Stimulated activated CD8-positive, alpha-beta memory T cell treated with anti-CD3 and anti-CD28 coated beads, Interleukin-12 subunit alpha, Interleukin-12 subunit beta, amount 100 ng/mL, for 24 hours (primary cell): ENCODE measurements around the gene ACOXL.

Experiments used
- DNase-seq: peaks from one replicate; pipeline ENCODE4 v3.0.0-alpha.2; 2020; ENCODE audit errors: extremely low read depth

ACOXL gene

DNA sequence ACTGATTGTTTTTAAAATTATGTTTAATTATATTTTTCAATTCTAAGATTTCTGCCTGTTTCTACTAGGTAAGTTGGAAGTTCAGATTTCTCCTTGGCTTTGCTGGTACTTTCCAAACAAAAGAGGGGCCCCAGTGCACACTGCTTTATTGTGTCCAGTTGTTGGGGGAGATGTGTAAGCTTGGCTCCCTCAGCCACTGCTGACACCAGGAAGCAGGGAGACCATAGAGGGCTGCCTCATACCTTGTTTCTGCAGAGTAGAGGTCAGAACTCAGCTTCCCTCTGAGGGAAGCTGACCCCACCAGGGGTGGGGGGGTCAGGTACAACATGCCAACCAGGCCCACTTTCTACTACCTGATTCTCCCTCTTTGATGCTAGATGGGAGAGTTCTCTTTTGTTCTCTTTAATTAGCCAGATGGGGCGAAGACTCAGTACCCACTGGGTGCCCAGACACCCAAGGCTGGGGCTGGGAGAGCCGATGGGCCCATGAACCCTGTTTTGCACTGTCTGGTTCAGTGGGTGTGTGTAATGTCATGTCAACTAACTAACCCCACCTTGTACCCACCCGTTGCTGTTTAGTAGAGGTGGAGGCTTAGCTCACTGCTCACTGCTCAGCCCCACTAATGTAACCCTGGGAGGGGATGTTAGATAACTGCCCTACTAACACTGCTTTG, 403.0 kb downstream of the ACOXL start:
- DNase-seq, result no peak

- DNase-seq, result no peak
Observed at GRCh38 chr2:111135910-111136297, 403.5 kb downstream of the ACOXL start.

DNA sequence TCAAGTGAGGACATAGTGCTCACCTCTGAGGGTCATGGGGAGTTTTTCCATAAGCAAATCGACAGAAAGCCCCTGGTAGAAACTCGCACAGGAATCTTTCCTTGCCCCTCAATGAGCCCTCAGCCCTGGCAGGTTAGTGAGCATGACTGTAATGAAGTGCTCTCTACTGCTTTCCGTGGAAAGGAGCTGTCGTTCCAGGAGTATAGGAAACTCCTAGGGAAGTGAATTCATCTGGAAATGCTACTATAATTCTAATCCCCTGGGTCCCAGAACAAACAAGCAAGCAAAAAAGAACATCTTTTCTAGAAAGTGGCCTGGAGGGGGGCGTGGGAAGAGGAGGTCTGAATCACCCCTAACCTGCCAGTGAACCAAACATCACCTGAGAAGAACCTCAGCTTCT, 406.5 kb downstream of the ACOXL start:
- DNase-seq, result no peak

DNA sequence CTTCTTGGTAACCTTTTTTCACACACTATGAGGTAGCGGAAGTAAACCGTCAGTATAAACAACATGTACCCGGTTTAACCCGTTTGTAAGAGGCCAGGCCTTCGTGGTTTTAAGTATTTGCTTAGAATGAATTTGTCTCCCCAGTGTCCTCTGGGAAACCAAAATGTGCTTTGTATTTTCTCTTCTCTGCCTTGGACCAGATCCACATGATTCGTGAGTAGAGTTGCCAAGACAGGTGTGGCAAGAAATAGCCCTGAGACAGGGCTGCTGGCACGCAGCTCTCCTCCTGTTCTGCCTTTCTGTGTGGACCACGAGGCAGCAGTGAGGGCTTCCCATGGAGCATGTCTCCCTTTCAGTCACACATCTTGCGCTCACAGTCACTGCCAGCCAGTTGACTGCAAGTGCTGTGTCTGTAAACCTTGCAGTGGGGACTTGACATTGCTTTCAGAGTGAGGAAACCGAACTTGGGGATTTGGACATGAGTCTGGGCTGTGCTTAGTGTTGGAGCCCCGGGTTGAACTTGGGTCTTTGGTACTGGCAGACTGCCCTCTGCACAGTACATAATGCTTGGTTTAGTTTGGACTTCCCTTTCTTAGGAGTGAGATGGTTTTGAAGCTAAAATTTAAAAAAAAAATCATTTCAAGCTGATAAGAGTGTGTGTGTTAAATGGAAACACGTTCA, 407.4 kb downstream of the ACOXL start:
- DNase-seq, result no peak

GRCh38 chr2:111140815-111141214, 408.4 kb downstream of the ACOXL start:
- DNase-seq, result no peak

DNA sequence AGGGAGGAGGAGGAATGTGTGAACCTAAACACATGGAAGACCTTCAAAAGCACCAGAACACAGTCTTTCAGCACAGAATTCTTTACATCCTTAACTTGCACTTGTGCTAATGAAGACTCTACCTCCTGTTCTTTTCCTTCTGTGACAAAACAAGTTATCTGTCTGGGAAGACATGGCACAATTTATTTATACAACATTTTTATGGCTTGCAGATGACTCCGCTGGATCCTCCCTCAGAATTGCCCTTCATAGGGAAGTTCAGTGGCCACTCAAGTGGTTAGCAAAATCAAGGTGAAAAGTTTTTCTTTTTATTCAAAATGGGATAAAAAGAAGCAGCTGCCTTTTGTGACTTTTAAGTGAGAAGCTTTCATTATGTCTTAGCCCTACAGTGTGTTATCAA, 409.7 kb downstream of the ACOXL start:
- no peak for DNase-seq

- no peak for DNase-seq
Observed at GRCh38 chr2:111143107-111143842, 410.9 kb downstream of the ACOXL start.

- DNase-seq, result no peak
Observed at GRCh38 chr2:111143843-111144198, 411.4 kb downstream of the ACOXL start.

DNA sequence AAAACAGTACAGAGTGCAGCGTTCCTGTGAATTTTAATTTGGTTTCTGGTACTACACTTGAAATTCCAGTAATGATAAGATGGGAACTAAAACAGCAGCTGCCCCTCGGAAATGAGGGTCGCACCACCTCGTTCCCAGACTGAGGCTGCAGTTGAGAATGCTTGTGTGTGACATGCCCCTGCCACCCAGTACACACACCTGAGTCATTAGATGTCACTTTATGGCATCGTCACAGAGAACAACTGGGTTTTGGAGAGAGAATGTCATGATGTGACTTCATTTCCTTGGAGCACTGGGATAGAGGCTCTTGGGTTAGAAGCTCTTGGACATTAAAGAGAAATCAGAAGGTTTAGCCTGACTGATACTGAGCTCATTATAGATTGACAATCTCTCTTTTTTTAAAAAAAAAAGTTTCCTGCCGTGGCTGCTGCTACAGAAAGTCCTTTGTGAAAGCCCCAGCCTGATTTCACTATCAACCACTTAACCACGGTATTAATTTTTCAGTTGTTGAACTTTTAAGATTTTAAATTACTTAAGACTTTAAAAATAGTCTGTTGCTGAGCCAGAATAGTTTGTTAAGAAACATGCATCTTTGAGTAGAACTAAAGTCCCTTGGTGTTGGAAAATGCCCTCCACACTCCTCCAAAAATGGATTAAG, 412.9 kb downstream of the ACOXL start:
- no peak for DNase-seq

DNA sequence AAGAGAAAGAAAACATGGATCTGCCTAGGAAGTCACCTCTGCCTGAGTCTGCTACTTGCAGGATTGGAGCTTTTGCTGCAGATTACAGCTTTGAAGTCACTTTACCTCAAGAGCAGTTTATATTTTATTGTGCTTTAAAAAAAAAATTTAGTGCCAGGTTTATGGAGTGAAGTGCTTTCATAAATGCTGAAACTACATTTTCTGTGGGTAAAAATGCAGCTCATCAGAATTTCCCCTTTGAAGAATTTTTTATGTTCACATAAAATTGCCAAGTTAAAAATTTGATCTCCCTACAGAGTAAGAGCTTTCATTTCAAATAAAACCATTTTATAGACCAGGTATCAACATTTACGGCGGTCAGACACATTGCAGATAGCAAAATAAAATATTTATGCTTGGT, 413.6 kb downstream of the ACOXL start:
- no peak for DNase-seq

- no peak for DNase-seq
Observed at GRCh38 chr2:111148225-111148873, 416.0 kb downstream of the ACOXL start.

GRCh38 chr2:111148925-111149324, 416.6 kb downstream of the ACOXL start:
- DNase-seq, result no peak

DNA sequence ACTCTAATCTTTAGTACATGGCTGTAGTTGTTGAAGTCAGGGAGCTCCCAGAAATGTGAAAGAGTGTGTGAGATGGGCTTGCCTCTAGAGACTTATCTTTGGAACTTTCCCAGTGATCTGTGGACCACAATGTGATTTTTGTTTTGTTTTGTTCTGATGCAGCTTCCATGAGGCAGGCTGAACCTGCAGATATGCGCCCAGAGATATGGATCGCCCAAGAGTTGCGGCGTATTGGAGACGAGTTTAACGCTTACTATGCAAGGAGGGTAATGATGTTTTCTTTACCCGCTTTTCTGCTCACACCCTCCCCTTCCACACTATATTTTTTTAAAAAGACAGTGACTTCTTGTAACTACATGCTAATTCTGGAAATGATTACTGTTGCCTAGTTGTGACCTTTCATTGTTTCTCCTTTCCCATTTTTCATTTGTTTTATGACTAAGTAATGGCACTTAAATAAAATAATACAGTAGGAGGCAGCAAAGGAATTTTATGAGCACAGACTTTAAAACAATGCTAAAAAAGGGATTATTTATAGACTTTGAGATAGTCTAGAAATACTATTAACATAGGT, 417.6 kb downstream of the ACOXL start:
- no peak for DNase-seq

DNA sequence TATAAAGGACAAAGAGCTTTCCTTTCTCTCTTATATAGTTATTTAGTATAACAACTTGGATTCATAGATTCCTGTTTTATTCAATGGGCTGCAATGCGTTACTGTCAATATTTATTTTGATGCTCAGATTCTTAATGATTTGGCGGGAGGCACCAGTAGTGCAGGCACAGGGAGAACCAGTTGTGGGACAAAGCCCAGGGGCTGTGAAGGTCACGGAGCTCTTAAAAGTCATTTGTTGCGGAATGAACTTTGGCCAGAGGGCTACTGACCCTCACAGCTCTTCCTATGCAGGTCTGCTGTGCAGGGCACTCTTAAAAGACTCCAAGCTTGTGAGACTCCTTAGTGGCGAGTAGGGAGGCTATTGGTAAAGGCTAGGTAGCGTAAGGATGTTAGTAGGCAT, 422.4 kb downstream of the ACOXL start:
- no peak for DNase-seq

GRCh38 chr2:111155610-111156009, 423.2 kb downstream of the ACOXL start:
- no peak for DNase-seq

DNA sequence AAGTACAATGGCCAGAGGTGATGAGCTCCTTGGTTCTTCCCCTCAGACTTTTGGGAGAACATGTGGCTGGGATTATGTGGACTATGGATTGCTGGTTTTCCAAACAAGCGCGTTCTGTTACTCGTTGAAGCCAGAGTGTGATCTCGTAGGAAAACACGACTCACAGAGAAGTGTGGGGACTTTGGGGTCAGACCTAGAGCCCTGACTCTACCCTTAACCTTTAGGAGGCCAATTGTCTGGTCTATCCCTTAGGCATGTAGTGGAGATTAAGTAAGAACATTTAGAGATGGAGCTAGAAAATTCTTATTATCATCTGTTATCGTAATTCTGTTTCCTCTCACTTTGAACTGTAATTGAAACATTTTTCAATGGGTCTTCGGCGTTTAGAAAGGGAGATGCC, 424.2 kb downstream of the ACOXL start:
- no peak for DNase-seq

GRCh38 chr2:111157071-111157661, 424.8 kb downstream of the ACOXL start:
- no peak for DNase-seq

- no peak for DNase-seq
Observed at GRCh38 chr2:111157798-111158197, 425.4 kb downstream of the ACOXL start.

DNA sequence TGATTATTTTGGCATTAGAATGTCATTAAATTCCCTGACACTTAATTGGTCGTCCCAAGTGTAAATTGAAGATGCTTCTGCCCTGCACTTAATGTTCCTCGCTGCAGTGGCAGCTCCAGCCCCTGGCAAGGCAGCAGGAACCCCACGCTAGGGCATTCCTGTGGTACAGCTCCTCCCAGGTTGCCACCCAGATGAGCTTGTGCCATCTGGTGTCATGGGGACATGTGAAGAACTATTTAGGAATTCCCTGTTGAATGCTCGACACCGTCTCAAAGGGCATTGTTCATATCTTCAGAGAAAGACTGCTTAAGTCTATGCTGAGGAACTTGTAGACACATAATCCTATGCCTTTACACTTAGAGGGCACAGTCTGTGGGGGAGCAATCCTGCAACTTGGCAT, 427.3 kb downstream of the ACOXL start:
- DNase-seq, result no peak

GRCh38 chr2:111160758-111161157, 428.4 kb downstream of the ACOXL start:
- DNase-seq, result no peak

DNA sequence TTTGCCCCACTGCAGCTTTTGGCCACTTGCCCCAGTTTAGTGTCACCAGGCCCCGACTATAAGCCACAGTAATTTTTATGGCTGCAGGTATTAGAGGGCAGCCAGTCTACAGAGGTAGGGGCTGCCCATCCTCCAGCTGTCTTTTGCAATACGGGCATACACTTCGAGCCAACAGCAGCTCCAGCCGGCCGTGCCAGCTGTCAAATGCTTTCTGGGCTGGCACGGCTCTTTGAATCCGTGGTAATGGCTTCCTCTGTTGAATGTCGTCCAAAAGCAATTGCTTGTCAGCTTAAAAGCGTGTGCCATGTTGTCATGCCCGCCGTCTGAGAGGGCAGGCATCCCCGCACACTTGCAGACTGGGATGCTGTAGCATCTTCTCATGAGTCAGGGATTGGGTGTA, 429.6 kb downstream of the ACOXL start:
- DNase-seq, result no peak
